Activated naive CD8-positive, alpha-beta T cell treated with anti-CD3 and anti-CD28 coated beads for 36 hours (primary cell): ENCODE data around the gene RBM26. TPM values are rescaled to one million over a fixed set of nuclear protein-coding genes. Genes with fewer than 3 reads are reported as not detected.

Experiments used
- DNase-seq: peaks from one replicate; pipeline ENCODE4 v3.0.0; 2021
- H3K27ac Mint-ChIP-seq: one replicate; pipeline ENCODE4 v1.8.0; 2022; ENCODE audit warnings: mild to moderate bottlenecking, moderate library complexity, mixed read lengths
- H3K27me3 Mint-ChIP-seq: one replicate; pipeline ENCODE4 v1.8.0; 2022; ENCODE audit warnings: mild to moderate bottlenecking, mixed read lengths
- H3K36me3 Mint-ChIP-seq: one replicate; pipeline ENCODE4 v1.8.0; 2021; ENCODE audit warnings: mild to moderate bottlenecking, mixed read lengths
- H3K4me1 Mint-ChIP-seq: one replicate; pipeline ENCODE4 v1.8.0; 2021; ENCODE audit warnings: mixed read lengths
- H3K4me3 Mint-ChIP-seq: one replicate; pipeline ENCODE4 v1.8.0; 2022; ENCODE audit warnings: mild to moderate bottlenecking, moderate library complexity, mixed read lengths
- H3K9me3 Mint-ChIP-seq: one replicate; pipeline ENCODE4 v1.8.0; 2022; ENCODE audit warnings: mixed read lengths
- total RNA-seq, 2 experiments: library from RNA; stranded (reverse); gene quantifications; one replicate each; pipeline ENCODE4 v1.2.3, GENCODE V29; 2021

RBM26 gene
- total RNA-seq, 2 experiments from 2014 or later = 60.0 to 60.7 TPM

DNA sequence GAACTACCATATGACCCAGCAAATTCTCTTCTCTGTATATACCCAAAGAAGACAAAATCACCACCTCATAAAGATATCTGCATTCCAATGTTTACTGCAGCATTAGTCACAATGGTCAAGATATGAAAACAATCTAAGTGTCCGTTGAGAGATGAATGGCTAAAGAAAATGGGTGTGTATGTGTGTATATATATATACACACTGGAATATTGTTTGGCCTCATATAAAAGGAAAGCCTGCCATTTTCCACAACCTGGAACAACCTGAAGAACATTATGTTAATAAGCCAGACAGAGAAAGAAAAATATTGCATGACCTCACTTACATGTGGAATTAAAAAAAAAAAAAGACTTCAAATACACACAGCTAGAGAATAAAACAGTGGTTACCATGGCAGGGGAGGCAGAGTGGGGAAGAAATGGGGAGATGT lies 29.5 kb upstream of the RBM26 start:
- DNase-seq = no peak
- Mint-ChIP-seq H3K9me3 (no peaks in the 10 kb centered on the region), H3K36me3 (no peaks in the 10 kb centered on the region), H3K4me3 (no peak overlapping the region), H3K4me1 (peaks cover 4% of the 10 kb centered on the region), H3K27me3 (no peaks in the 10 kb centered on the region), H3K27ac (no peak overlapping the region)

DNA sequence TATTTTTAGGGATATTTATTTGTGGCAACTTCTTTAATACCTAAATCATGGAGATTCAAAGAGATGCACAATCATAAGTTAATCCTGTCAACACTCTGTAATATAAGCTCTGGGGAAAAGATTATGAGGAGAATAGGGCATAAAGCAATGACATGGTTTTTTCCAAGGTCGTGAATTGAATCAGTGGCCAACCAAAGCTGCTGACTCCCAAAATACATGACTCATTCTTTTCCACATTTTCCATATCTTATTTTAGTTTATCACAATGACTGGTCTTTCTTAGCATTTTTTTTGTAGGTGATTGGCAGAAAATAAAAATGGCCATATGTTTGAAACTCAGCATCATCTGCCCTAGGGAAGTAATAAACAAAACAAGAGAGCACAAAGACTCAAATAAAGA lies 28.5 kb upstream of the RBM26 start:
- no peaks in the 10 kb centered on the region for H3K9me3 Mint-ChIP-seq
- no peak overlapping the region for H3K4me3 Mint-ChIP-seq

DNA sequence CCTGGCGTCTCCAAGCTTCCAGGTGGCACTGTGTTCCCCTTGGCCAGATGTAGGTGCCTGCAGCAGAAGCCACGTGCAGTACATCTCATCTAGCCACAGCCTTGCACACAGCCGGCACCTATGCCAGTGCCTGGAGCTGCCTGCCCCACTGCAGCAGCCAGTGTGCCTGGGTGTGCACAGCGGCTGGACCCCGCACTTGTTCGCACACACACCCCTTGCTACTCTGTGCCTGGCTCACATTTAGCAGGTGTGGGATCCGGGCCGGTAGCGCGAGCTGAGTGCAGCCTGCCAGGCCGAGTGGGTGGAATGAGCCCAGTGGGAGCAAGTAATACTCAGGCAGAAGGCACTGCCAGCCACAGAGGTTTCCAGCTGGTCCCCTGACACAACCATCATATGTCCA lies 26.9 kb upstream of the RBM26 start:
- H3K9me3 Mint-ChIP-seq = no peaks in the 10 kb centered on the region
- no peak overlapping the region for H3K27ac Mint-ChIP-seq
- H3K36me3 Mint-ChIP-seq = no peaks in the 10 kb centered on the region
- H3K4me1 Mint-ChIP-seq = peaks cover 4% of the 10 kb centered on the region
- no peak overlapping the region for H3K4me3 Mint-ChIP-seq
- H3K27me3 Mint-ChIP-seq = no peaks in the 10 kb centered on the region
- DNase-seq = no peak

More for the DNA sequence above, 28.5 kb upstream of the RBM26 start:
- no peaks in the 10 kb centered on the region for H3K27me3 Mint-ChIP-seq
- H3K4me1 Mint-ChIP-seq = peaks cover 4% of the 10 kb centered on the region
- H3K36me3 Mint-ChIP-seq = no peaks in the 10 kb centered on the region
- H3K27ac Mint-ChIP-seq = no peak overlapping the region
- no peak for DNase-seq

DNA sequence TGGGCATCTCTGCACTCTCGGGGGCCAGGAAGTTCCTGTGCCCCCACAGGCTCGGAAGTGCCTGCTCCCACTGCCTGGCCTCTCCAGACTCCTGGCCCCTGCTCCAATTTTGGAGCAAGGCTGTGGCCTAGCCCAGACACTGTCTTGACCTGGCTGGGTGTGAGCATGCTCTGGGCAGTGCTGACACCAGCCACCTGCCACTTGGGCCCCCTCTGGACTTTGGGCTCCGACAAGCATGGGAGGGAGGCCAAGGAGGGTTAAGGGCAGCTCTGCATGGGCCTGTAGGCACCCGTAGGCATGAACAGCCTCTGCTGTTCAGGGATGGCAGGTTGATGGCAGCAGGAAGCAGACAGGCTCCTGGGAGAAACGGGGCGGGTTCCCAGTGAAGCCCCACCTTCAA lies 26.0 kb upstream of the RBM26 start:
- no peak for DNase-seq
- Mint-ChIP-seq H3K36me3 (no peaks in the 10 kb centered on the region), H3K27me3 (no peaks in the 10 kb centered on the region), H3K4me1 (peaks cover 4% of the 10 kb centered on the region), H3K27ac (no peak overlapping the region), H3K4me3 (no peak overlapping the region), H3K9me3 (no peaks in the 10 kb centered on the region)

DNA sequence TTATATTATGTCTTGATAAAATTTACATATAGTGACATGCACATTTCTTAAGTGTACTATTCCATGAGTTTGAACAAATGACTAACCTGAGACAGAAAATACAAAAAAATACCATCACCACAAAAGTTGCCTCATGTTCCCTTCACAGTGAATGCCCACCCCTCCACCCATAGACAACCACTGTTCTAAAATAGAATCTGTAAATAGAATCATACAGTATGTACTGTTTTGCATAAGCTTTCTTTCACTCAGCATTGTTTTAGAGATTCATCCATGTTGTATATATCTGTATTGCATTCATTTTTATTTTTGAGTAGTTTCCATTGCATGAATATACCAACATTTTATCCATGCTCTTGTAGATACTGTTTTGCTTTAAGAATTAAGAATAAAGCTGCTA lies 23.3 kb upstream of the RBM26 start:
- Mint-ChIP-seq H3K27me3 (no peaks in the 10 kb centered on the region), H3K4me3 (no peak overlapping the region), H3K4me1 (no peaks in the 10 kb centered on the region), H3K36me3 (no peaks in the 10 kb centered on the region), H3K27ac (no peak overlapping the region), H3K9me3 (no peaks in the 10 kb centered on the region)
- DNase-seq = no peak

DNA sequence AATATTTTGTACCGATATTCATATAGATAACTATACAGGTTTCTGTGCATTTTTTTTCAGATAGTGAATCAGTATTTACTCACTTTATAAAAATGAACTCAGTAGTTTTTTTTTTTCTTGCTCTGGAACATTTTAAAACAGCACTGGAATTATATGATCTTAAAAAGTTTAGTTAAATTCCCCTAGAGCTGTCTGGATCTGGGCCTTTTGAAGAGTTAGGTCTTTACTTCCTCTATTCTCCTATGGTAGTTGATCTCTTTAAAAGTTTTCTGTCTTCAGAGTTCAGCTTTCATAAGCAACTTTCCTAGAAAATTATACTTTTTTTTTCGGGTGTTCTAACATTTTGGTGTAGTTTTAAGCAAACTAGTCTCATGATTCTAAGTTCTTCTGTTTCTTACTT lies 21.8 kb upstream of the RBM26 start:
- H3K4me1 Mint-ChIP-seq = no peaks in the 10 kb centered on the region
- H3K4me3 Mint-ChIP-seq = no peak overlapping the region
- no peak overlapping the region for H3K27ac Mint-ChIP-seq
- no peak for DNase-seq
- no peaks in the 10 kb centered on the region for H3K27me3 Mint-ChIP-seq
- no peaks in the 10 kb centered on the region for H3K9me3 Mint-ChIP-seq
- peaks cover 1% of the 10 kb centered on the region for H3K36me3 Mint-ChIP-seq

DNA sequence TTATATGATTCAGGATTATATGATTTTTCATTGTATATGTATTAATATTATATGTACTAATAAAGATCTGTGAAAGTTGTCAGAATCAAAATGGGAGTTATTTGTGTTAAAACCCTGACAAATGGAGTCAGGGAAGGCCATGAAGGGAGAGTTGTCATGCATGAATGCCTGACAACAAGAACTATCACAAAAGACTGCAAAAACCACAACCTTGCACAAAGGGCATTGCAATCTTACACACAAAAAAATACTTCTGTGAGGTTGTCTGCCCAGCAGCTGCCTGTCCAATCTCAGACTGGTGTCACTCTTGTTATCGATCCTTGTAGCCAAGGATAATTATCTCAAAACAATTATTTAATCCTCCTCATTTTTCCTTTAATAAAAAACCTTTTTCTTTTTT lies 21.2 kb upstream of the RBM26 start:
- no peak for DNase-seq
- peaks cover 1% of the 10 kb centered on the region for H3K36me3 Mint-ChIP-seq
- H3K4me3 Mint-ChIP-seq = no peak overlapping the region
- H3K4me1 Mint-ChIP-seq = no peaks in the 10 kb centered on the region
- no peaks in the 10 kb centered on the region for H3K27me3 Mint-ChIP-seq
- H3K9me3 Mint-ChIP-seq = no peaks in the 10 kb centered on the region
- H3K27ac Mint-ChIP-seq = no peak overlapping the region

DNA sequence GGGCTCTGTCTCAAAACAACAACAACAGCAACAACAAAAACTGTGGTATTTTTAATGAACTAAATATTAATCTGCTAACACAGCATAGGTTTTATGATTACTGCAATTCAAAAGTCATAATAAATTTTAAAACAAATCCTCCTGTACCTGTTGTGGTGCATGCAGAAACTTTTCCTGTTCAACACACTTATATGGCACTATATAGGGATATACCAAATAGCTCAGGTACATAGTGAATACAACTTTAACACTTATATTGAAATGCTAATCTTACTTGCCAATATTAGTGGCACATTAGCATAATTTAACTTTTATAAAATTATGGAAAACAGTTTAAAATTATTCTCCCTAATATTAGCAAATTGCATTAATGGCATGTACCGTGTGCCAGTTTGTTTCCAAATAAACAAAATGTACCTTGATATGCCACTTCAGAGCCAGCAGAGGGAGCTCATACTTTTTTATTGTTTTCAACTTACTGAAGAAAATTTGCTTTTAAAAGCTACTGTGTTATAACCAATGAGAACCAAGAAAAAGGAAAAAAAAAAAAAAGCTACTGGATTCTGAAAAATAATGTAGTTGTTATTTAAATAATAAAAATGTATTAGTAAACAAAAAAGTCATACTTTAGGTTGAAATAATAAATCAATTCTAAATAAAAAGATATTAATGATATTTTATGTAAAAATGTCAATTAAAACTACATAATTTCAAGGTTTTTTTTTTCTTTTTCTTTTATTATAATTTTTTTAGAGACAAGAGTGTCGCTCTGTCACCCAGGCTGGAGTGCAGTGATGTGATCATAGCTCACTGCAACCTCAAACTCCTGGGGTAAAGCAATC lies 18.0 kb upstream of the RBM26 start:
- no peak for DNase-seq
- Mint-ChIP-seq H3K4me3 (no peak overlapping the region), H3K27ac (no peak overlapping the region), H3K36me3 (peaks cover 1% of the 10 kb centered on the region), H3K27me3 (no peaks in the 10 kb centered on the region), H3K4me1 (no peaks in the 10 kb centered on the region), H3K9me3 (no peaks in the 10 kb centered on the region)

DNA sequence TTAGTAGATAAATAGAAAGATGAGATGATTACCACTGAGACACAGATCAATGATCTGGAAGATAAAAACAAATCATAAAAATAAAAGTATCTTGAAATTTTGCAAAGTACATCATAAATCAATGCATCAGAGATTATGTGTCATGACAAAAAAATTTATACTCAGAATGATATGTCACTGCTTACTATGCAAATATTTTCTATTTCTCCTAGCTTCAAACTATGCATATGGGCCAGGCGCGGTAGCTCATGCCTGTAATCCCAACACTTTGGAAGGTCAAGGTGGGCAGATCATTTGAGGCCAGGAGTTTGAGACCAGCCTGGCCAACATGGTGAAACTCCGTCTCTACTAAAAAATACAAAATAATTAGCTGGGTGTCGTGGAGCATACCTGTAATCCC lies 17.3 kb upstream of the RBM26 start:
- no peaks in the 10 kb centered on the region for H3K9me3 Mint-ChIP-seq
- no peak overlapping the region for H3K27ac Mint-ChIP-seq
- H3K36me3 Mint-ChIP-seq = peaks cover 1% of the 10 kb centered on the region
- DNase-seq = no peak
- H3K4me1 Mint-ChIP-seq = no peaks in the 10 kb centered on the region
- H3K27me3 Mint-ChIP-seq = no peaks in the 10 kb centered on the region
- no peak overlapping the region for H3K4me3 Mint-ChIP-seq

DNA sequence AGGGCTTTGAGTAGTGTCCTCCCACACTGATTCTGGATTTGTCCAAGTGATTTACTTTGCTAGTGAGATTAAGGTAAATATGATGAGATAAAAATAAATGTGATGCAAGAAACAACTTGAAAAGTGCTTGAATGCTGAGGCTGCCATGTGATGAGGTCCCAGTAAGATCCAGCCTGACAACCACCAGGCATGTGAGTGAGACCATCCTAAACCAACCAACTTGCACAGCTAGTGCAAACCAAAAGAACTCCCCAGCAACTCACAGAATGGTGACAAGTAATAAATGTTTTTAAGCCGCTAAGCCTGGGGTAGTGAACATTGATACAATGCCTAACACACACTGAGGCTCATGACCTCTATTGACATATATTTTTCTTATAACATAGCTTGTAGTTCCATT lies 13.3 kb upstream of the RBM26 start:
- H3K36me3 Mint-ChIP-seq = peaks cover 10% of the 10 kb centered on the region
- no peaks in the 10 kb centered on the region for H3K27me3 Mint-ChIP-seq

DNA sequence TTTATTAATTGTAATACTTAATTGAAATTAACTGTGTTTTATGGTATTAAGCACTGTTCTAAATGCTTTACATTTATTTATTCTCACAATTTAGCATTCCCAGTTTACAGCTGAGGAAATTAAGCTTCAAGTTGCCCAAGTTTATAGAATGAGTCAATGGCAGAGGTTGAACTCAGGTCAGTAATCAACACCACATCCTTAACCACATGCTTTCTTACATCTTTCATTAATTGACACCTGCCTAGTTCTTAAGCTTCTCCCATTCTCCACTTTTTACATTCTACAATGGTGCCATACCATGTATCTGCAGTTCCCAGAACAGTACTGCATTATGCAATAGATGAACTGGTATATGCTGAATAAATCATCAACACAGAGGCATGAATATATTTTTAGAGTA lies 11.7 kb upstream of the RBM26 start:
- peaks cover 2% of the 10 kb centered on the region for H3K4me1 Mint-ChIP-seq
- no peaks in the 10 kb centered on the region for H3K9me3 Mint-ChIP-seq
- H3K27me3 Mint-ChIP-seq = no peaks in the 10 kb centered on the region
- H3K4me3 Mint-ChIP-seq = no peak overlapping the region
- H3K36me3 Mint-ChIP-seq = peaks cover 9% of the 10 kb centered on the region
- no peak overlapping the region for H3K27ac Mint-ChIP-seq
- DNase-seq = no peak

More for the DNA sequence above, 13.3 kb upstream of the RBM26 start:
- Mint-ChIP-seq H3K27ac (no peak overlapping the region), H3K9me3 (no peaks in the 10 kb centered on the region), H3K4me3 (no peak overlapping the region), H3K4me1 (peaks cover 2% of the 10 kb centered on the region)
- no peak for DNase-seq

DNA sequence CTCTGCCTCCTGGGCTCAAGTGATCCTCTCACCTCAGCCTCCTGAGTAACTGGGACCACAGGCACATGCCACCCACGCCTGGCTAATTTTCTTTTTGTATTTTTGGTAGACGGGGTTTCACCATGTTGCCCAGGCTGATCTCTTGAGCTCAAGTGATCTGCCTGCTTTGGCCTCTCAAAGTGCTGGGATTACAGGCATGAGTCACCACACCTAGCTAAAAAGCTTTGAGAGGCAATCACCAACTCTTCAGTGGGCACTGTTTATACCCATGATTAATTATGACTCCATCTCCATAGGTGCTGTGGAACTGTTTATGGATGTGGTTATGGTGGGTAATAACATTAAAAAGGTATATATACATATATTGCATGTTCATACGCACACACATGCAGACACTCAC lies 7.5 kb upstream of the RBM26 start:
- Mint-ChIP-seq H3K9me3 (no peaks in the 10 kb centered on the region), H3K4me3 (no peak overlapping the region), H3K36me3 (peaks cover 12% of the 10 kb centered on the region), H3K4me1 (peaks cover 5% of the 10 kb centered on the region), H3K27ac (no peak overlapping the region), H3K27me3 (no peaks in the 10 kb centered on the region)
- DNase-seq = no peak

DNA sequence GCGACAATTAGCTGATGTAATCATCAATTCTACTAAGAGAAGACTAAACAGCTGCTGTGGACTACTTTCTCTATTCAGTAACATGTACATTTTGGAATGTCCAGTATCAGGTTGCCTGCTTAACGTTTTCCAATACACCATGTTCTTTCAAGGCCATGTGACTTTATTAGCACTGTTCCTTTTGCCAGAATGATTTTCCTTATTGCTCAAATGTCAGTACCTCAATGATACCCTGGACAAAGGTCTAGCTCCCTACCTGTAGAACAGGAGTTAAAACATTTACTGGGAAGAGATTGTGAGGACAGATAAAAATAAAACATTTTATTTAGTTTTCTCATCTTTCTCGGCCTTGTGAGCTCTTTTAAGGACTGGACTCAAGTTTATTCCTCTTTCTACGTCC lies 3.8 kb upstream of the RBM26 start:
- Mint-ChIP-seq H3K36me3 (peaks cover 11% of the 10 kb centered on the region), H3K9me3 (no peaks in the 10 kb centered on the region), H3K4me1 (peaks cover 15% of the 10 kb centered on the region), H3K27ac (no peak overlapping the region), H3K4me3 (no peak overlapping the region), H3K27me3 (no peaks in the 10 kb centered on the region)
- no peak for DNase-seq

DNA sequence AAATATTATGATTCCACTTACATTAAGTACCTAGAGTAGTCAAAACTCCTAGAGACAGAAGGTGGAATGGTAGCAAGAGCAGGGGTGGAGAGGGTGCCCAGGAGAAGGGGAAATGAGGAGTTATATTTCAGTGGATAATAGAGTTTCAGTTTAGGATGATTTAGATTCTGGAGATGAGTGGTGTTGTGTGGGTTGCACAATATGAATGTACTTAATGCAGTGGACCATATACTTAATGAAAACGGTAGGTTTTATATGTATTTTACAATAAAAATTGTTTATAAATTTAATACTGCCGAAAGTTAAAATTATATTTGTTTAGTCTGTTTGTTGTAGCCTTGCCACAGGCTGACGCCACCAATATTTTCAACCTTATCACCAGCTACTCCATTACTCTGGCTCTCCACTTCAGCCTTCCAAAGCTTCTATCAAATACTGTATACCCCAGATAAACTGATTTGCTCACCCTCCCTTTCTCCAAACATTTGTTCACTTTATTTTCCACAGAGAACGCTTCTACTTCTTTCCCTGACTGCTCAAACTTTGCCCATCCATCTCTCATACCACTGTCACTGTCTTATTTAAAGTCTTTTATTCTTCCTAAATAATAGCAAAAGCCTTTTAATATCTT lies 1.4 kb upstream of the RBM26 start:
- DNase-seq = no peak
- H3K4me1 Mint-ChIP-seq = peaks cover 23% of the 10 kb centered on the region
- H3K4me3 Mint-ChIP-seq = peak overlapping the region; percentile 91
- H3K9me3 Mint-ChIP-seq = no peaks in the 10 kb centered on the region
- H3K27ac Mint-ChIP-seq = peak overlapping the region; percentile 97
- H3K27me3 Mint-ChIP-seq = no peaks in the 10 kb centered on the region
- H3K36me3 Mint-ChIP-seq = peaks cover 13% of the 10 kb centered on the region

DNA sequence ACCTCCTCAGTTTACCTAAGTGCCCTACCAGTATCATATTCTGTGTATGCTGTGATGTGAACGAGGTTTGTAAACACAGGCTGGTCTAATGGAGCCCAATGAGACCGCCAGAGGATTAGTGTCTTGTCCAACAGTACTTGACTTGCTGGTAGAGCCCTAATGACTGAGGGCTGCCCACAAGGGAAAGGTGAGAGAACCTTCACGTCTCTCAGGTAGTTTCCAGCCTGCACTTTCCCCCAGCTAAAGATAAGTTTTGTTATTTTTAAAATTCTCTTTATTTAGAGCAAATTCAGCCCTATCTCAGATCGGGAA lies 498 bp upstream of the RBM26 start:
- H3K36me3 Mint-ChIP-seq = peaks cover 14% of the 10 kb centered on the region
- DNase-seq = no peak
- H3K9me3 Mint-ChIP-seq = no peaks in the 10 kb centered on the region
- H3K4me1 Mint-ChIP-seq = peaks cover 32% of the 10 kb centered on the region
- H3K27me3 Mint-ChIP-seq = no peaks in the 10 kb centered on the region
- peak overlapping the region; percentile 97 for H3K27ac Mint-ChIP-seq
- H3K4me3 Mint-ChIP-seq = peak overlapping the region; percentile 91

DNA sequence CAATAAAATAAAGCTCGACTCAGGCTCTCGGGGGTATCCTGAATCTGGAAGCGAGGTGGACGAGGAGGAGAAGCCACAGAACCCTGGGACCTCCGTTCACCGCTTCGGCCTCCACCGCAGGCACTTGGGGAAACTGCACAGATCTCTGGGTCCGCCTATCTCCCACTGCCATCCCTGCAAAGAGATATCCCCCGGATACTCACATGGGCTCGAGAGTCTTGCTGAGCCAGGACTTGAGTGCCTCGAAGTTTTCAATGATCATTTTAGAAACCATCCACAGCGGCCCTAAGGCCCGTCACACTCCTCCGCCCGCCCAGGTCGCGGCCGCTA lies 589 bp downstream of the RBM26 start:
- no peak overlapping the region for H3K27ac Mint-ChIP-seq
- H3K9me3 Mint-ChIP-seq = no peaks in the 10 kb centered on the region
- peaks cover 43% of the 10 kb centered on the region for H3K4me1 Mint-ChIP-seq
- no peaks in the 10 kb centered on the region for H3K27me3 Mint-ChIP-seq
- no peak for DNase-seq
- H3K36me3 Mint-ChIP-seq = peaks cover 19% of the 10 kb centered on the region
- H3K4me3 Mint-ChIP-seq = no peak overlapping the region
